Hepatocyte (in vitro differentiated cells): ENCODE data around the gene GSN.

ENCODE experiments used
- CTCF ChIP-seq: fragments of 200-600 bp; sonication (generic); IDR thresholded peaks from 2 replicates; pipeline ENCODE4 v1.5.1; 2016; ENCODE audit warnings: antibody characterized with exemption, mild to moderate bottlenecking; ENCODE audit not compliant: poor library complexity
- EZH2 ChIP-seq: fragments of 200-600 bp; sonication (generic); IDR thresholded peaks from 2 replicates; pipeline ENCODE4 v1.6.1; 2016; ENCODE audit warnings: antibody characterized with exemption, mild to moderate bottlenecking, borderline replicate concordance
- EZH2phosphoT487 ChIP-seq: fragments of 200-600 bp; sonication (generic); IDR thresholded peaks from one replicate; pipeline ENCODE4 v1.6.1; 2018; ENCODE audit warnings: antibody characterized with exemption, mild to moderate bottlenecking, low read depth, moderate library complexity; ENCODE audit not compliant: unreplicated experiment, severe bottlenecking

GRCh38 chr9:121235512-121235911 lies 32.5 kb upstream of the GSN start:
- TF ChIP-seq CTCF (no peak), EZH2phosphoT487 (no peak), EZH2 (no peak)
